Tibial nerve (tissue), 3 donors: ENCODE results near the gene ATAT1.

ENCODE experiments used
- POLR2A ChIP-seq, 2 donors: fragments of 450-650 bp; IDR thresholded peaks; one replicate each; pipeline ENCODE4 v1.6.1; 2017; ENCODE audit warnings: antibody characterized with exemption in 2 of 2, mild to moderate bottlenecking in 2 of 2, moderate library complexity in 2 of 2
- TF ChIP-seq, protein P1 (sequence below), 5 experiments: fragments of 200-600 bp in 3 of 5; fragments of 450-650 bp in 2 of 5; sonication (generic) in 3 of 5; IDR thresholded peaks; one replicate each; pipeline ENCODE4 v1.5.1; 2016 to 2019; ENCODE audit warnings: antibody characterized with exemption in 5 of 5, mild to moderate bottlenecking in 3 of 5, moderate library complexity in 2 of 5

DNA sequence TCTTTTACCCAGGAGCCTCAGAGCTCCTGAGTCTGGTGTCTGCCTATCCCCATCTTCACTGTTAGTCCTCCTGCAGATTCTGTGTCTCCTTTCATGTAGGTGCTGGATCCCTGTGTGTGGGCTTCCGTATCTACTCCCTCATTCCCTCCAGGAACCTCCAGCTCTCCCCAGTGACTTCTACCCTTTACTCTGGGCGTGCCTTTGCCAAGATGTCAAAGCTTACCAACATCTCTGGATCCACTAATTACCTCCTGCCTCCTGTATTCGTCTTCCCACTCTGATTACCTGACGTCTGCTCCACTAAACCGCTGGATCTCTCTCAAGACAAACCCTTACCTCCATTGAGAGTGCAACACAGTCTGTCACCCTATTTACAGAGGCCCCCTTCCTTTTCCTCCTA is 18.1 kb downstream of the ATAT1 start:
- TF ChIP-seq, protein P1, sequence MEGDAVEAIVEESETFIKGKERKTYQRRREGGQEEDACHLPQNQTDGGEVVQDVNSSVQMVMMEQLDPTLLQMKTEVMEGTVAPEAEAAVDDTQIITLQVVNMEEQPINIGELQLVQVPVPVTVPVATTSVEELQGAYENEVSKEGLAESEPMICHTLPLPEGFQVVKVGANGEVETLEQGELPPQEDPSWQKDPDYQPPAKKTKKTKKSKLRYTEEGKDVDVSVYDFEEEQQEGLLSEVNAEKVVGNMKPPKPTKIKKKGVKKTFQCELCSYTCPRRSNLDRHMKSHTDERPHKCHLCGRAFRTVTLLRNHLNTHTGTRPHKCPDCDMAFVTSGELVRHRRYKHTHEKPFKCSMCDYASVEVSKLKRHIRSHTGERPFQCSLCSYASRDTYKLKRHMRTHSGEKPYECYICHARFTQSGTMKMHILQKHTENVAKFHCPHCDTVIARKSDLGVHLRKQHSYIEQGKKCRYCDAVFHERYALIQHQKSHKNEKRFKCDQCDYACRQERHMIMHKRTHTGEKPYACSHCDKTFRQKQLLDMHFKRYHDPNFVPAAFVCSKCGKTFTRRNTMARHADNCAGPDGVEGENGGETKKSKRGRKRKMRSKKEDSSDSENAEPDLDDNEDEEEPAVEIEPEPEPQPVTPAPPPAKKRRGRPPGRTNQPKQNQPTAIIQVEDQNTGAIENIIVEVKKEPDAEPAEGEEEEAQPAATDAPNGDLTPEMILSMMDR (IDR thresholded peaks at IDR 0.05) = no peak
- no peak for TF ChIP-seq POLR2A (IDR thresholded peaks at IDR 0.05)
